ENCODE measurements around the gene HBS1L. TPM values are rescaled to one million over a fixed set of nuclear protein-coding genes. Genes with fewer than 3 reads are reported as not detected.

Gene HBS1L
- polyA plus RNA-seq, 3 donors: 16.0 to 48.9 (median 36.3) TPM

DNA sequence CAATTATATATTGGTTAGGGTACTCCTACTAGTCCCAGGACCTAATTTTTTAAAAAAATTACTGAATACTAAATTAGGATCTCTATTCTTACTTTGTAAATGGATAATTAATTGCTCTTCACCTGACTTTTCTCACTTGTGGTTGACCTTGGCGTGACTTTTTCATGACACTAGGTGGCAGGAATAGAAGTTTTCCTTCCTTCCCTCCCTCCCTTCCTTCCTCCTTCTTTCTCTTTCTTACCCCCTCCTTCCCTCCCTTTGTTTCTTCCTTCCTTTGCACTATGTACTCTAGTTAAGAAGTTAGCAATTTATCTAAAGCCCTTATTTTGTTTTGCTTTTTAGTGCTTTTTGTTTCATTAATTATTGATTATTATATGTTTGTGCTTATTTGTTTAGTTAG, 20.4 kb upstream of the HBS1L start:
- Histone ChIP-seq H3K79me2 (ENCODE audit: insufficient read depth, low read length) (no peaks in the 10 kb centered on the region), H3K4me2 (replicated peaks; ENCODE audit: extremely low read depth, low read length, poor library complexity, severe bottlenecking) (no peak overlapping the region), H3K27me3 (ENCODE audit: control insufficient read depth in 2 of 2, insufficient read depth in 2 of 2, low read length in 2 of 2) (no peaks in the 10 kb centered on the region), H4K20me1 (ENCODE audit: insufficient read depth, low read length) (no peaks in the 10 kb centered on the region), H3K27ac (ENCODE audit: low read depth in 1 of 2, low read length in 2 of 2) (no peak overlapping the region), H3K4me1 (ENCODE audit: control insufficient read depth in 1 of 2, insufficient read depth in 2 of 2, low read length in 2 of 2) (peaks cover 0 to 6% of the 10 kb centered on the region in 2 donors), H3K9ac (ENCODE audit: insufficient read depth, low read length, poor library complexity, severe bottlenecking) (no peak overlapping the region), H3K9me3 (replicated peaks in 1 of 2; ENCODE audit: control insufficient read depth in 1 of 2, insufficient read depth in 1 of 2, low read length in 2 of 2) (no peaks in the 10 kb centered on the region), H2AFZ (ENCODE audit: insufficient read depth, low read depth, low read length, poor library complexity, severe bottlenecking) (no peak overlapping the region), H3K4me3 (replicated peaks in 1 of 3; ENCODE audit: low read depth in 2 of 3, low read length in 3 of 3) (no peak overlapping the region), H3K36me3 (replicated peaks in 1 of 2; ENCODE audit: control insufficient read depth in 1 of 2, insufficient read depth in 2 of 2, low read length in 2 of 2) (no peaks in the 10 kb centered on the region)
- Mint-ChIP-seq H3K27me3 (ENCODE audit: low read depth in 3 of 3) (peaks cover 0 to 2% (median 0%) of the 10 kb centered on the region in 3 donors), H3K27ac (no peak overlapping the region), H3K4me3 (no peak overlapping the region), H3K4me1 (peaks cover 9% of the 10 kb centered on the region), H3K36me3 (no peaks in the 10 kb centered on the region), H3K9me3 (peaks cover 0 to 3% (median 0%) of the 10 kb centered on the region in 7 donors)
- WGBS (ENCODE audit: insufficient coverage): no CpG with 5 or more reads among the region's 1 CpG
- DNase-seq: no peak
- intact Hi-C loops (cut with micrococcal nuclease): loop anchor here in 1 of 2 donors (10.0 kb wide), 1 partner anchor 420 kb away; the partner anchor contains the start of gene AHI1
- TF ChIP-seq, protein P1, sequence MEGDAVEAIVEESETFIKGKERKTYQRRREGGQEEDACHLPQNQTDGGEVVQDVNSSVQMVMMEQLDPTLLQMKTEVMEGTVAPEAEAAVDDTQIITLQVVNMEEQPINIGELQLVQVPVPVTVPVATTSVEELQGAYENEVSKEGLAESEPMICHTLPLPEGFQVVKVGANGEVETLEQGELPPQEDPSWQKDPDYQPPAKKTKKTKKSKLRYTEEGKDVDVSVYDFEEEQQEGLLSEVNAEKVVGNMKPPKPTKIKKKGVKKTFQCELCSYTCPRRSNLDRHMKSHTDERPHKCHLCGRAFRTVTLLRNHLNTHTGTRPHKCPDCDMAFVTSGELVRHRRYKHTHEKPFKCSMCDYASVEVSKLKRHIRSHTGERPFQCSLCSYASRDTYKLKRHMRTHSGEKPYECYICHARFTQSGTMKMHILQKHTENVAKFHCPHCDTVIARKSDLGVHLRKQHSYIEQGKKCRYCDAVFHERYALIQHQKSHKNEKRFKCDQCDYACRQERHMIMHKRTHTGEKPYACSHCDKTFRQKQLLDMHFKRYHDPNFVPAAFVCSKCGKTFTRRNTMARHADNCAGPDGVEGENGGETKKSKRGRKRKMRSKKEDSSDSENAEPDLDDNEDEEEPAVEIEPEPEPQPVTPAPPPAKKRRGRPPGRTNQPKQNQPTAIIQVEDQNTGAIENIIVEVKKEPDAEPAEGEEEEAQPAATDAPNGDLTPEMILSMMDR (IDR thresholded peaks at IDR 0.05): no peak

DNA sequence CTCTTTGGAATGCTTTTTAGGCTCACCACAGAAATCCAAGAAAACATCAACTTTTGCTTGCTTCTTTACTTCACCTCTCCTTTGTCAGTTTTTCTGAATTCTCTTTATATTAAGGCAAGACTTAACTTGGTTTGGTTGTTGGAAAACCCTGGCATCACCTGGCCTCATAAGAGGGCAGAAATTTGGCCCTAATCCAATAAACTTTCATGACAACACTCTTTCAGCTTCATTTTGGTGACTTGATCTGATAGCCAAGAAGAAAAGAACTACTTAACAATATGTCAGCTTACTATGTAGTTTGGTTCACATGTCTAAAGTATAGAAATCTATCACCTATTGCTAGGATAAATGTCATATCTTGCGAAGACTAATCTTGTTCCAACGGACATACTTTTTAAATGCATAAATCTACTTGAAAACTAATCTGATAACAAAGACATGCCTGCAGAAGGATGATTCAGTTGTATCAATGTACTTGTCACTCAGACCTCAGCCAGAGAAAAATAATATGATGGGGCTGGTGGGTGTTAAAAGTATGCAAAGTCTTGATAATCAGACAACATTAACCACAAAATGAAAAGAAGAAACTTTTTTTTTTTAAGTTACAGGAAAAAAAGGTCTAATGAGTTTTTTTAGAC, 19.3 kb upstream of the HBS1L start:
- no peaks in the 10 kb centered on the region for H3K9me3 ChIP-seq (replicated peaks in 1 of 2; ENCODE audit: control insufficient read depth in 1 of 2, insufficient read depth in 1 of 2, low read length in 2 of 2)
- Mint-ChIP-seq H3K27ac (no peak overlapping the region), H3K4me3 (no peak overlapping the region), H3K9me3 (peaks cover 0 to 3% (median 0%) of the 10 kb centered on the region in 7 donors), H3K4me1 (peaks cover 9% of the 10 kb centered on the region), H3K27me3 (ENCODE audit: low read depth in 3 of 3) (peaks cover 0 to 2% (median 0%) of the 10 kb centered on the region in 3 donors), H3K36me3 (no peaks in the 10 kb centered on the region)
- DNase-seq: no peak
- H3K4me3 ChIP-seq (replicated peaks in 1 of 3; ENCODE audit: low read depth in 2 of 3, low read length in 3 of 3): no peak overlapping the region
- no peaks in the 10 kb centered on the region for H3K27me3 ChIP-seq (ENCODE audit: control insufficient read depth in 2 of 2, insufficient read depth in 2 of 2, low read length in 2 of 2)
- H3K9ac ChIP-seq (ENCODE audit: insufficient read depth, low read length, poor library complexity, severe bottlenecking): no peak overlapping the region
- H3K36me3 ChIP-seq (replicated peaks in 1 of 2; ENCODE audit: control insufficient read depth in 1 of 2, insufficient read depth in 2 of 2, low read length in 2 of 2): no peaks in the 10 kb centered on the region
- H3K4me1 ChIP-seq (ENCODE audit: control insufficient read depth in 1 of 2, insufficient read depth in 2 of 2, low read length in 2 of 2): peaks cover 0 to 6% of the 10 kb centered on the region in 2 donors
- no peak overlapping the region for H3K4me2 ChIP-seq (replicated peaks; ENCODE audit: extremely low read depth, low read length, poor library complexity, severe bottlenecking)
- H3K79me2 ChIP-seq (ENCODE audit: insufficient read depth, low read length): no peaks in the 10 kb centered on the region
- H4K20me1 ChIP-seq (ENCODE audit: insufficient read depth, low read length): no peaks in the 10 kb centered on the region
- intact Hi-C loops (cut with micrococcal nuclease): loop anchor here in 1 of 2 donors (10.0 kb wide), 1 partner anchor 421 kb away; the partner anchor contains the start of gene AHI1
- no peak overlapping the region for H2AFZ ChIP-seq (ENCODE audit: insufficient read depth, low read depth, low read length, poor library complexity, severe bottlenecking)
- no peak overlapping the region for H3K27ac ChIP-seq (ENCODE audit: low read depth in 1 of 2, low read length in 2 of 2)
- TF ChIP-seq, protein P1 (IDR thresholded peaks at IDR 0.05): no peak
- WGBS (ENCODE audit: insufficient coverage): no CpG with 5 or more reads among the region's 2 CpGs
